GM23248 (cell line): ENCODE results near the gene ZFAND6. TPM values are rescaled to one million over a fixed set of nuclear protein-coding genes. Genes with fewer than 3 reads are reported as not detected.

Experiments used
- DNase-seq: peaks from one replicate; pipeline ENCODE4 v3.0.0-alpha.2; 2015
- H2AFZ ChIP-seq: fragments of 200-600 bp; sonication (generic); 2 replicates; pipeline ENCODE4 v1.6.1; 2016; ENCODE audit warnings: antibody characterized with exemption
- H3F3A ChIP-seq: fragments of 200-600 bp; sonication (generic); 2 replicates; pipeline ENCODE4 v1.6.1; 2016; ENCODE audit warnings: mild to moderate bottlenecking, antibody characterized with exemption, mixed run types; ENCODE audit not compliant: insufficient read depth
- H3K27ac ChIP-seq: fragments of 200-600 bp; sonication (generic); 2 replicates; pipeline ENCODE4 v1.5.1; 2016; ENCODE audit warnings: mild to moderate bottlenecking
- H3K27me3 ChIP-seq: fragments of 200-600 bp; sonication (generic); replicated peaks from 2 replicates; pipeline ENCODE4 v1.6.1; 2016; ENCODE audit warnings: mild to moderate bottlenecking; ENCODE audit not compliant: insufficient read depth
- H3K36me3 ChIP-seq: fragments of 200-600 bp; sonication (generic); 2 replicates; pipeline ENCODE4 v1.6.1; 2016; ENCODE audit warnings: low read depth, mild to moderate bottlenecking
- H3K4me1 ChIP-seq: fragments of 200-600 bp; sonication (generic); 2 replicates; pipeline ENCODE4 v1.6.1; 2016; ENCODE audit warnings: mild to moderate bottlenecking; ENCODE audit not compliant: insufficient read depth
- H3K4me2 ChIP-seq: fragments of 200-600 bp; sonication (generic); one replicate; pipeline ENCODE4 v1.6.1; 2016; ENCODE audit warnings: mild to moderate bottlenecking; ENCODE audit not compliant: unreplicated experiment
- H3K4me3 ChIP-seq: fragments of 200-600 bp; sonication (generic); 2 replicates; pipeline ENCODE4 v1.5.1; 2016; ENCODE audit warnings: mild to moderate bottlenecking
- H3K79me2 ChIP-seq: fragments of 200-600 bp; sonication (generic); 2 replicates; pipeline ENCODE4 v1.6.1; 2016; ENCODE audit warnings: mild to moderate bottlenecking; ENCODE audit not compliant: insufficient read depth
- H3K9ac ChIP-seq: fragments of 200-600 bp; sonication (generic); 2 replicates; pipeline ENCODE4 v1.6.1; 2016; ENCODE audit warnings: mild to moderate bottlenecking
- H3K9me2 ChIP-seq: fragments of 200-600 bp; sonication (generic); 2 replicates; pipeline ENCODE4 v1.6.1; 2016; ENCODE audit warnings: mixed run types, mild to moderate bottlenecking, moderate library complexity; ENCODE audit not compliant: insufficient read depth
- H3K9me3 ChIP-seq: fragments of 200-600 bp; sonication (generic); one replicate; pipeline ENCODE4 v1.6.1; 2017; ENCODE audit warnings: low read depth
- H4K20me1 ChIP-seq: fragments of 200-600 bp; sonication (generic); 2 replicates; pipeline ENCODE4 v1.6.0; 2016; ENCODE audit not compliant: insufficient read depth
- EZH2 ChIP-seq: fragments of 200-600 bp; sonication (generic); IDR thresholded peaks from 2 replicates; pipeline ENCODE4 v1.6.1; 2018; ENCODE audit warnings: antibody characterized with exemption, mild to moderate bottlenecking; ENCODE audit not compliant: insufficient read depth, poor library complexity, severe bottlenecking
- EZH2phosphoT487 ChIP-seq: fragments of 200-600 bp; sonication (generic); IDR thresholded peaks from 2 replicates; pipeline ENCODE4 v1.6.1; 2018; ENCODE audit warnings: antibody characterized with exemption, moderate library complexity, mild to moderate bottlenecking, low read depth; ENCODE audit not compliant: insufficient read depth
- WGBS, 2 experiments: methylation state at CpG; one replicate each; pipeline ENCODE4 v1.1.6; 2015 to 2017; ENCODE audit warnings: low lambda C conversion rate in 2 of 2, low coverage in 1 of 2; ENCODE audit errors: missing lambda C conversion rate in 2 of 2; 5-methylcytosine and 5-hydroxymethylcytosine counted together
- in situ Hi-C: fragments of 300-500 bp; cut with MboI; formaldehyde crosslinking; loops from 2 replicates; pipeline ENCODE4 v1.15.0; 2020
- polyA plus RNA-seq: library from polyadenylated mRNA; unstranded; fragments of >200 nt; fragmentation: Nextera tagmentation; extraction: Ambion mirVana; gene quantifications from 2 replicates; pipeline ENCODE4 v1.2.1, GENCODE V29; 2016
- total RNA-seq: library from RNA; depleted of rRNA; stranded (reverse); fragments of >200 nt; shearing (Covaris generic); gene quantifications from 2 replicates; pipeline ENCODE4 v1.2.3, GENCODE V29; 2014

ZFAND6 gene
- total and polyA plus RNA-seq, 2 experiments from 2014 or later, result 101 to 104 TPM

- no peaks in the 10 kb centered on the region for H3K9me3 ChIP-seq
- H3K9me2 ChIP-seq, result no peaks in the 10 kb centered on the region
- peaks cover 13% of the 10 kb centered on the region; the same call in 1 of the 2 replicates for H3F3A ChIP-seq
- no peak overlapping the region for H3K27ac ChIP-seq
- H2AFZ ChIP-seq, result no peak overlapping the region
- H3K4me1 ChIP-seq, result peaks cover 13% of the 10 kb centered on the region
- H3K36me3 ChIP-seq, result no peaks in the 10 kb centered on the region
- 90 to 94% methylated on average over 2 of the region's 2 CpGs for WGBS, 2 experiments
- H3K79me2 ChIP-seq, result no peaks in the 10 kb centered on the region
- no peak for DNase-seq
- no peak overlapping the region for H3K9ac ChIP-seq
- no peak overlapping the region for H3K4me2 ChIP-seq
- TF ChIP-seq EZH2 (no peak), EZH2phosphoT487 (no peak)
- in situ Hi-C loops, result no loop called here
- no peaks in the 10 kb centered on the region for H3K27me3 ChIP-seq
- H4K20me1 ChIP-seq, result no peaks in the 10 kb centered on the region
- H3K4me3 ChIP-seq, result no peak overlapping the region
Measured at GRCh38 chr15:80170596-80170995, 111.1 kb downstream of the ZFAND6 start.

- H3K9me3 ChIP-seq, result no peaks in the 10 kb centered on the region
- no peaks in the 10 kb centered on the region for H3K36me3 ChIP-seq
- peaks cover 13% of the 10 kb centered on the region; the same call in 1 of the 2 replicates for H3F3A ChIP-seq
- no peaks in the 10 kb centered on the region for H3K9me2 ChIP-seq
- H3K4me2 ChIP-seq, result no peak overlapping the region
- no peak overlapping the region for H3K9ac ChIP-seq
- no peaks in the 10 kb centered on the region for H3K27me3 ChIP-seq
- in situ Hi-C loops, result no loop called here
- H3K4me3 ChIP-seq, result no peak overlapping the region
- DNase-seq, result no peak
- H4K20me1 ChIP-seq, result no peaks in the 10 kb centered on the region
- no peak overlapping the region for H2AFZ ChIP-seq
- 95 to 100% methylated on average over 3 to 4 of the region's 4 CpGs for WGBS, 2 experiments
- no peaks in the 10 kb centered on the region for H3K79me2 ChIP-seq
- no peak overlapping the region for H3K27ac ChIP-seq
- H3K4me1 ChIP-seq, result peaks cover 13% of the 10 kb centered on the region
- TF ChIP-seq EZH2phosphoT487 (no peak), EZH2 (no peak)
Measured at GRCh38 chr15:80171787-80172186, 112.3 kb downstream of the ZFAND6 start.

- no peaks in the 10 kb centered on the region for H3K36me3 ChIP-seq
- DNase-seq, result no peak
- H2AFZ ChIP-seq, result no peak overlapping the region
- H3K4me1 ChIP-seq, result peaks cover 15% of the 10 kb centered on the region
- H4K20me1 ChIP-seq, result no peaks in the 10 kb centered on the region
- TF ChIP-seq EZH2 (no peak), EZH2phosphoT487 (no peak)
- H3K9me2 ChIP-seq, result no peaks in the 10 kb centered on the region
- H3K4me2 ChIP-seq, result no peak overlapping the region
- no peaks in the 10 kb centered on the region for H3K27me3 ChIP-seq
- no peak overlapping the region for H3K4me3 ChIP-seq
- H3K9ac ChIP-seq, result no peak overlapping the region
- peaks cover 14% of the 10 kb centered on the region; the same call in 1 of the 2 replicates for H3F3A ChIP-seq
- H3K9me3 ChIP-seq, result no peaks in the 10 kb centered on the region
- in situ Hi-C loops, result no loop called here
- H3K79me2 ChIP-seq, result no peaks in the 10 kb centered on the region
- 82 to 85% methylated on average over 8 of the region's 8 CpGs for WGBS, 2 experiments
- no peak overlapping the region for H3K27ac ChIP-seq
Measured at GRCh38 chr15:80172401-80172800, 112.9 kb downstream of the ZFAND6 start.

GRCh38 chr15:80173022-80173759 lies 113.7 kb downstream of the ZFAND6 start:
- Histone ChIP-seq H2AFZ (no peak overlapping the region), H3K9ac (no peak overlapping the region), H3K4me3 (no peak overlapping the region), H3K27me3 (no peaks in the 10 kb centered on the region), H3K9me2 (no peaks in the 10 kb centered on the region), H3K27ac (no peak overlapping the region), H3K4me2 (no peak overlapping the region), H3K4me1 (peaks cover 17% of the 10 kb centered on the region), H3F3A (peaks cover 22% of the 10 kb centered on the region; the same call in 1 of the 2 replicates), H4K20me1 (no peaks in the 10 kb centered on the region), H3K79me2 (no peaks in the 10 kb centered on the region), H3K36me3 (no peaks in the 10 kb centered on the region), H3K9me3 (no peaks in the 10 kb centered on the region)
- TF ChIP-seq EZH2phosphoT487 (no peak), EZH2 (no peak)
- 75 to 81% methylated on average over 9 to 10 of the region's 10 CpGs for WGBS, 2 experiments
- in situ Hi-C loops, result no loop called here
- peak; percentile 65 for DNase-seq
